Transverse colon (tissue), 3 donors: ENCODE results near the gene PYCR2.

Experiments
- CTCF ChIP-seq, 5 experiments: fragments of 200-600 bp in 3 of 5; fragments of 450-650 bp in 2 of 5; sonication (generic) in 3 of 5; IDR thresholded peaks; 1 replicate in 2 of 5; 2 replicates in 3 of 5; pipeline ENCODE4 v1.5.1; 2016 to 2017; ENCODE audit warnings: antibody characterized with exemption in 5 of 5, inconsistent platforms in 3 of 5, mild to moderate bottlenecking in 2 of 5, moderate library complexity in 1 of 5
- POLR2A ChIP-seq: fragments of 450-650 bp; IDR thresholded peaks from one replicate; pipeline ENCODE4 v1.6.1; 2016; ENCODE audit warnings: antibody characterized with exemption, mild to moderate bottlenecking, moderate library complexity

GRCh38 chr1:225870911-225871310 lies 53.1 kb downstream of the PYCR2 start:
- TF ChIP-seq CTCF (IDR thresholded peaks at IDR 0.05) (no peak), POLR2A (no peak)
